ENCODE measurements around the gene UBAP2L. TPM values are rescaled to one million over a fixed set of nuclear protein-coding genes. Genes with fewer than 3 reads are reported as not detected.

Gene UBAP2L
- total RNA-seq, 1 experiment from 2014 or later, result 265 TPM

DNA sequence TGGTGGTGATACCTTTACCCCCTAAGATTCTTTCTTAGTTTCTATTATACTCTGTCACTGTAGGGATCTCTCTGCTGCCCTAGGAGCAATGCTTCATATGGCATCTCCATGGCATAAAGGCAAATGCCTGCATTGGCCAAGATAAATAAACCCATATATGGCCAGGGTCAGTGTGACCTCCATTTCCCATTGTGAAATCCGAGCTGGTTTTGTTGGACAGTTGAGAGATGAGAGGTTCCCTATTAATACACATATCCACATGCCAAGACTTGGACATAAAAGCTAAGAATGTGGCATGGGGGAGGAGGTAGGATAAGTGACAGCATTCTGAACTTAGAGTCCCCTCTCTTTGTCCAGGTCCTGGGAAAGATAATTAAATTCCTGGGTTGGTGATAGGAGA is 30.2 kb upstream of the UBAP2L start:
- H3K4me1 ChIP-seq (ENCODE audit: insufficient read depth, low read length), result peaks cover 13% of the 10 kb centered on the region; the same call in 1 of the 2 replicates
- no peak overlapping the region for H2BK120ac ChIP-seq (ENCODE audit: low read depth, low read length, poor library complexity, severe bottlenecking)
- no peaks in the 10 kb centered on the region for H3K36me3 Mint-ChIP-seq (ENCODE audit: insufficient read depth in 1 of 3, low read depth in 3 of 3)

More for the DNA sequence above, 30.2 kb upstream of the UBAP2L start:
- WGBS (ENCODE audit: extremely low coverage, insufficient read length, low lambda C conversion rate), result no CpG with 5 or more reads among the region's 1 CpG
- no peak overlapping the region for H2BK15ac ChIP-seq (ENCODE audit: low read depth, low read length)
- H3K9ac ChIP-seq (ENCODE audit: extremely low read depth, insufficient read length, low read length), result no peak overlapping the region
- H4K91ac ChIP-seq (ENCODE audit: insufficient read length, low read depth, low read length), result no peak overlapping the region
- no peaks in the 10 kb centered on the region for H4K20me1 ChIP-seq (ENCODE audit: control insufficient read depth, insufficient read depth, insufficient read length)
- no peaks in the 10 kb centered on the region for H3K79me2 ChIP-seq (ENCODE audit: insufficient read depth, low read length)
- peaks cover 5% of the 10 kb centered on the region; the same call in 1 of the 2 replicates for H3K27me3 Mint-ChIP-seq (ENCODE audit: low read depth)
- H2AK5ac ChIP-seq (ENCODE audit: insufficient read length, low read length), result no peak overlapping the region
- no peak overlapping the region for H3K56ac ChIP-seq (ENCODE audit: insufficient read length, low read depth, low read length)
- no peaks in the 10 kb centered on the region; the same call in 1 of the 2 replicates for H3K27me3 ChIP-seq (ENCODE audit: insufficient read depth, low read length)
- H3K4ac ChIP-seq (ENCODE audit: low read depth, low read length), result no peak overlapping the region
- no peak overlapping the region for H3K4me2 ChIP-seq (ENCODE audit: insufficient read depth, insufficient read length, low read length)
- no peaks in the 10 kb centered on the region for H3K23me2 ChIP-seq (ENCODE audit: insufficient read length, low read depth, low read length, poor library complexity, severe bottlenecking)
- H4K5ac ChIP-seq (ENCODE audit: insufficient read length, low read depth, low read length), result no peak overlapping the region
- no peak overlapping the region for H2AFZ ChIP-seq (ENCODE audit: low read length)
- H2BK12ac ChIP-seq (ENCODE audit: insufficient read length, low read depth, low read length), result no peak overlapping the region
- H3K18ac ChIP-seq (ENCODE audit: insufficient read length, low read depth, low read length), result no peak overlapping the region
- no peak overlapping the region for H4K8ac ChIP-seq (replicated peaks; ENCODE audit: insufficient read length, low read depth, low read length)
- no peaks in the 10 kb centered on the region for H3K9me3 Mint-ChIP-seq
- no peak for DNase-seq
- H3T11ph ChIP-seq (ENCODE audit: low read length), result no peak overlapping the region
- no peak overlapping the region for H2BK5ac ChIP-seq (ENCODE audit: insufficient read length, low read length)
- TF ChIP-seq, protein P1, sequence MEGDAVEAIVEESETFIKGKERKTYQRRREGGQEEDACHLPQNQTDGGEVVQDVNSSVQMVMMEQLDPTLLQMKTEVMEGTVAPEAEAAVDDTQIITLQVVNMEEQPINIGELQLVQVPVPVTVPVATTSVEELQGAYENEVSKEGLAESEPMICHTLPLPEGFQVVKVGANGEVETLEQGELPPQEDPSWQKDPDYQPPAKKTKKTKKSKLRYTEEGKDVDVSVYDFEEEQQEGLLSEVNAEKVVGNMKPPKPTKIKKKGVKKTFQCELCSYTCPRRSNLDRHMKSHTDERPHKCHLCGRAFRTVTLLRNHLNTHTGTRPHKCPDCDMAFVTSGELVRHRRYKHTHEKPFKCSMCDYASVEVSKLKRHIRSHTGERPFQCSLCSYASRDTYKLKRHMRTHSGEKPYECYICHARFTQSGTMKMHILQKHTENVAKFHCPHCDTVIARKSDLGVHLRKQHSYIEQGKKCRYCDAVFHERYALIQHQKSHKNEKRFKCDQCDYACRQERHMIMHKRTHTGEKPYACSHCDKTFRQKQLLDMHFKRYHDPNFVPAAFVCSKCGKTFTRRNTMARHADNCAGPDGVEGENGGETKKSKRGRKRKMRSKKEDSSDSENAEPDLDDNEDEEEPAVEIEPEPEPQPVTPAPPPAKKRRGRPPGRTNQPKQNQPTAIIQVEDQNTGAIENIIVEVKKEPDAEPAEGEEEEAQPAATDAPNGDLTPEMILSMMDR (conservative IDR thresholded peaks at IDR 0.05), result no peak
- no peak overlapping the region for H3K14ac ChIP-seq (ENCODE audit: insufficient read depth, low read length)
- H3K4me3 Mint-ChIP-seq, result no peak overlapping the region
- no peak overlapping the region for H3K23ac ChIP-seq (ENCODE audit: insufficient read length, low read depth, low read length)
- no peak overlapping the region for H2BK20ac ChIP-seq (ENCODE audit: low read depth, low read length, poor library complexity, severe bottlenecking)
- H3K9me3 ChIP-seq (ENCODE audit: control insufficient read depth, low read depth, low read length), result no peaks in the 10 kb centered on the region
- H3K79me1 ChIP-seq (ENCODE audit: insufficient read depth, low read depth, low read length, poor library complexity, severe bottlenecking), result no peaks in the 10 kb centered on the region
- H3K4me1 Mint-ChIP-seq, result peaks cover 40 to 43% of the 10 kb centered on the region in 2 experiments
- no peak overlapping the region for H3K27ac Mint-ChIP-seq
- H3K27ac ChIP-seq (ENCODE audit: insufficient read length, low read depth, low read length), result no peak overlapping the region

Data from H9 (cell line).